ENCODE measurements around the gene SH3RF2.

The SH3RF2 gene

GRCh38 chr5:146073239-146073900 lies 137.0 kb downstream of the SH3RF2 start:
- DNase-seq (ENCODE audit: low spot score) = no peak
- in situ Hi-C loops (cut with MboI; ENCODE audit: low sequenced_read_pairs, unreplicated experiment) = no loop called here
- TF ChIP-seq, protein P1, sequence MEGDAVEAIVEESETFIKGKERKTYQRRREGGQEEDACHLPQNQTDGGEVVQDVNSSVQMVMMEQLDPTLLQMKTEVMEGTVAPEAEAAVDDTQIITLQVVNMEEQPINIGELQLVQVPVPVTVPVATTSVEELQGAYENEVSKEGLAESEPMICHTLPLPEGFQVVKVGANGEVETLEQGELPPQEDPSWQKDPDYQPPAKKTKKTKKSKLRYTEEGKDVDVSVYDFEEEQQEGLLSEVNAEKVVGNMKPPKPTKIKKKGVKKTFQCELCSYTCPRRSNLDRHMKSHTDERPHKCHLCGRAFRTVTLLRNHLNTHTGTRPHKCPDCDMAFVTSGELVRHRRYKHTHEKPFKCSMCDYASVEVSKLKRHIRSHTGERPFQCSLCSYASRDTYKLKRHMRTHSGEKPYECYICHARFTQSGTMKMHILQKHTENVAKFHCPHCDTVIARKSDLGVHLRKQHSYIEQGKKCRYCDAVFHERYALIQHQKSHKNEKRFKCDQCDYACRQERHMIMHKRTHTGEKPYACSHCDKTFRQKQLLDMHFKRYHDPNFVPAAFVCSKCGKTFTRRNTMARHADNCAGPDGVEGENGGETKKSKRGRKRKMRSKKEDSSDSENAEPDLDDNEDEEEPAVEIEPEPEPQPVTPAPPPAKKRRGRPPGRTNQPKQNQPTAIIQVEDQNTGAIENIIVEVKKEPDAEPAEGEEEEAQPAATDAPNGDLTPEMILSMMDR (IDR thresholded peaks at IDR 0.05; ENCODE audit: borderline replicate concordance, control extremely low read depth, extremely low read depth, insufficient read depth, missing control alignments) = no peak

- TF ChIP-seq, protein P1 (IDR thresholded peaks at IDR 0.05; ENCODE audit: borderline replicate concordance, control extremely low read depth, extremely low read depth, insufficient read depth, missing control alignments) = no peak
- in situ Hi-C loops (cut with MboI; ENCODE audit: low sequenced_read_pairs, unreplicated experiment) = no loop called here
- DNase-seq (ENCODE audit: low spot score) = no peak
Measured at GRCh38 chr5:146076028-146076427, 139.7 kb downstream of the SH3RF2 start.

- no peak for DNase-seq (ENCODE audit: low spot score)
- TF ChIP-seq, protein P1 (IDR thresholded peaks at IDR 0.05; ENCODE audit: borderline replicate concordance, control extremely low read depth, extremely low read depth, insufficient read depth, missing control alignments) = no peak
- in situ Hi-C loops (cut with MboI; ENCODE audit: low sequenced_read_pairs, unreplicated experiment) = no loop called here
Measured at GRCh38 chr5:146076455-146076854, 140.1 kb downstream of the SH3RF2 start.

DNA sequence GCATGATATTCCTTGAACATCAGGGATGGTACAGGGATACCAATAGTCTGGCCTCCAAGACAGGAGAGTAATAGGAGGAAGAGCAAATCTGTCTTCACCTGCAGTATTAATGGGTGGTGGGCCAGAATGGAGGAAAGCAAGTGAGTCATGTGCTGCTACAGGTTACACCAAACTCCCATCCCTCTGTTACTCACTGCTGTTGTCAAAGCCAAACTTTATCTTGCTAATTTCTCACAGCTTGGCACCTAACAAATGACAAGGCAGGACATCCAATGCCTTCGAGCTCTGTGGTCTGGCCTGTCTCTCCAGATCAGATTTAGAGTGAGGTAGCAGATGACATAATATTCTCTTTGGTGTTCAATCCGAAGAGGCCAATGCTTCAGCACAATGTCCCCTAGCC lies 142.2 kb downstream of the SH3RF2 start:
- TF ChIP-seq, protein P1 (IDR thresholded peaks at IDR 0.05; ENCODE audit: borderline replicate concordance, control extremely low read depth, extremely low read depth, insufficient read depth, missing control alignments) = no peak
- in situ Hi-C loops (cut with MboI; ENCODE audit: low sequenced_read_pairs, unreplicated experiment) = no loop called here
- no peak for DNase-seq (ENCODE audit: low spot score)

- in situ Hi-C loops (cut with MboI; ENCODE audit: low sequenced_read_pairs, unreplicated experiment) = no loop called here
- DNase-seq (ENCODE audit: low spot score) = no peak
- TF ChIP-seq, protein P1 (IDR thresholded peaks at IDR 0.05; ENCODE audit: borderline replicate concordance, control extremely low read depth, extremely low read depth, insufficient read depth, missing control alignments) = no peak
Measured at GRCh38 chr5:146079695-146080373, 143.5 kb downstream of the SH3RF2 start.

DNA sequence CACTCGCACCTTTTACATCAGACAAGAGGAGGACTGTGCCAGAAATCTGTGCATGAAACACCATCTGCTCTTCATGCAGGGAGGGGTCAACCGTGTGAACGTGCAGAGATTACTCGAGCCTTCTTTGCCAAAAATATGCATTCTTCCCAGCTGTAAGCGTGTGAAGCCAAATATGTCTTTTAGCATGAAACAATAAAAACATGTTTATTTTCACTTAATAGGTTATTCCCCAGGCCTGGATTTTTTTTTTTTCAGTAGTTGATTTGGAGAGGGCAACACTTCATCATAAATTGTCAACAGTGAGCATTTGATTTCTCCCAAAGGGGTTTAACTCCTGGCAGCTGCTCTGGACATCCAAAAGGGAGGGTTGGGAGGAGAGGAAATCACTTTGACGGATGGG lies 145.2 kb downstream of the SH3RF2 start:
- in situ Hi-C loops (cut with MboI; ENCODE audit: low sequenced_read_pairs, unreplicated experiment) = no loop called here
- no peak for DNase-seq (ENCODE audit: low spot score)
- TF ChIP-seq, protein P1 (IDR thresholded peaks at IDR 0.05; ENCODE audit: borderline replicate concordance, control extremely low read depth, extremely low read depth, insufficient read depth, missing control alignments) = no peak

Data from GM13976 (cell line).